ENCODE measurements around the gene DUSP16. TPM values are rescaled to one million over a fixed set of nuclear protein-coding genes. Genes with fewer than 3 reads are reported as not detected.

Gene DUSP16
- total RNA-seq, 4 donors from 2014 or later: 7.5 to 21.4 (median 14.6) TPM

DNA sequence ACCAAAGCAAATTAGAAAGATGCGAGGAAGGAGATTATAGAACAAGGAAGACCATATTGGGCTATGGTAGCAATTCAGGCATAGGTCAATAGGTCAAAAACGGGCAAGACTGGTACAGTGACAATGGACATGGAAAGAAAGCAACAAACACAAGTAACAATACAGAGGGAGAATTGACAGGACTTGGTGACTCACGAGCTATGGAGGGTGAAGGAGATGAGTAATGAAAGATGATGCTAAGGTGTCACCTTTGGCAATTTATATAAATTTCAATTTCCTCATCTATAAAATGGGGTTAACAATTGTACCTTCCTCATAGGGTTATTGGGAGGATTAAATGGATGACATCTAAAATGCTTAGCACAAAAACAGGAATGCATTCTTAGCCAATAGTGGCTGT, 15.1 kb upstream of the DUSP16 start:
- TF ChIP-seq, protein P1, sequence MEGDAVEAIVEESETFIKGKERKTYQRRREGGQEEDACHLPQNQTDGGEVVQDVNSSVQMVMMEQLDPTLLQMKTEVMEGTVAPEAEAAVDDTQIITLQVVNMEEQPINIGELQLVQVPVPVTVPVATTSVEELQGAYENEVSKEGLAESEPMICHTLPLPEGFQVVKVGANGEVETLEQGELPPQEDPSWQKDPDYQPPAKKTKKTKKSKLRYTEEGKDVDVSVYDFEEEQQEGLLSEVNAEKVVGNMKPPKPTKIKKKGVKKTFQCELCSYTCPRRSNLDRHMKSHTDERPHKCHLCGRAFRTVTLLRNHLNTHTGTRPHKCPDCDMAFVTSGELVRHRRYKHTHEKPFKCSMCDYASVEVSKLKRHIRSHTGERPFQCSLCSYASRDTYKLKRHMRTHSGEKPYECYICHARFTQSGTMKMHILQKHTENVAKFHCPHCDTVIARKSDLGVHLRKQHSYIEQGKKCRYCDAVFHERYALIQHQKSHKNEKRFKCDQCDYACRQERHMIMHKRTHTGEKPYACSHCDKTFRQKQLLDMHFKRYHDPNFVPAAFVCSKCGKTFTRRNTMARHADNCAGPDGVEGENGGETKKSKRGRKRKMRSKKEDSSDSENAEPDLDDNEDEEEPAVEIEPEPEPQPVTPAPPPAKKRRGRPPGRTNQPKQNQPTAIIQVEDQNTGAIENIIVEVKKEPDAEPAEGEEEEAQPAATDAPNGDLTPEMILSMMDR (IDR thresholded peaks at IDR 0.05; ENCODE audit: low read depth): no peak

DNA sequence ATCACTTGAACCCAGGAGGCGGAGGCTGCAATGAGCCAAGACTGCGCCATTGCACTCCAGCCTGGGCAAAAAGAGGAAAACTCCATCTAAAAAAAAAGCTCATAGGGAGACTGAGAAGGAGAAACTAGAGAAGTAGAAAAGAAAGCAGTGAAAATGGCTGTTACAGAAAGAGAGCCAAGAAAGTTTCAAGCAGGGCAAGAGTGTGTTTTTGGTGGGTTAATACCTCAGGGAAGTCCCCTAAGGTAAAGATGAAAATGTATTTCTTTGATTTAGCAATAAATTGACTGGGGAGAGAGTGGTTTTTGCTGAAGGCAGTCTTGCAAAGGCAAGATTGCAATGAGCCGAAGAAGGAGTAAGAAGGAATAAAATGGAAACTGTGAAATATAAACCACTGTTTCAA, 10.0 kb upstream of the DUSP16 start:
- TF ChIP-seq, protein P1 (IDR thresholded peaks at IDR 0.05; ENCODE audit: low read depth): no peak

DNA sequence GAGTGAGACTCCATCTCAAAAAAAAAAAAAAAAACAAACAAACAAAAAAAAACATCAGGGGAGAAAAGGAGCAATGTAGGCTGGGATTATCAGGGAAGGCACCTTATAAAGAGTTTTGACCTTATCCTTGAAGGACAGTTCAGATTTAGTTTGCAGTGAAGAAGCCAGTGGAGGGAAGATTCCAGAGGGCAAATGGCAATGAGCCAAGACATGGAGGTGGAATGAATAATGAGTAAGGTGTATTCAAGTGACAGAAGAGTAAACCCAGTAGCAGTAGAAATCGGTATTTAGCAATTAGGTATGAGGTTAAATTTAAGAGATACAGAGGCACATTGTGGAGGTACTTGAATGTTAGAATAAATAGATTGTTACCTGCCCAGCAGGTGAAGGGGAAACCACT, 2.2 kb upstream of the DUSP16 start:
- TF ChIP-seq, protein P1 (IDR thresholded peaks at IDR 0.05; ENCODE audit: low read depth): no peak

DNA sequence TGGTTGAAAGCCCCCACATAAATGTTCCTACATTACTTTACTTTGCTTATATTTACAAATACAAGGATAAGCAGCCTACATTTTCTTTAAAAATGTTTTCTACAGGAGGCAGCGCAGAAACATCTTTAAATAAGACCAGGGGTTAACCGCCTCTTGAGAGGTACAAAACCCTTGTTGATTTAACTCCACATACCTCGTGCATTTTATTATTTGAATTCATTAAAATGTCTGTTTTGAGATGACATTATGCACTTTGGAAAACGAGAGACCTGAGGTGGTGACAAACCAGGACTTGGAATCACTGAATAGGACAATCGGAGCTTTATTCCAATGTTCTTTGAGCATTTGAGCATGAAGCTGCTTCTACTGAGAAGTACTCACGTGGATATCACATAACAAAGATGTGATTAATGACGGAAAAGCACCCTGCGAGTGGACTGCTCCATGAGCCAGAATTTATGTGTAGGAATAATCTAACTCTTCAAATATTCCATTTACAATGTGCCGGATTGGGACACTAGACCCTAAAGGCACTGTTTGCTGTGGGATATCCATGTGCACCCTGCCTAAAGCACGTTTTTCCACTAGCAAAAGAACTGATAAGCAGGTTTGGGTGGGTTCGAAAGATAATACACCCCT, 746 bp upstream of the DUSP16 start:
- TF ChIP-seq, protein P1 (IDR thresholded peaks at IDR 0.05; ENCODE audit: low read depth): no peak

DNA sequence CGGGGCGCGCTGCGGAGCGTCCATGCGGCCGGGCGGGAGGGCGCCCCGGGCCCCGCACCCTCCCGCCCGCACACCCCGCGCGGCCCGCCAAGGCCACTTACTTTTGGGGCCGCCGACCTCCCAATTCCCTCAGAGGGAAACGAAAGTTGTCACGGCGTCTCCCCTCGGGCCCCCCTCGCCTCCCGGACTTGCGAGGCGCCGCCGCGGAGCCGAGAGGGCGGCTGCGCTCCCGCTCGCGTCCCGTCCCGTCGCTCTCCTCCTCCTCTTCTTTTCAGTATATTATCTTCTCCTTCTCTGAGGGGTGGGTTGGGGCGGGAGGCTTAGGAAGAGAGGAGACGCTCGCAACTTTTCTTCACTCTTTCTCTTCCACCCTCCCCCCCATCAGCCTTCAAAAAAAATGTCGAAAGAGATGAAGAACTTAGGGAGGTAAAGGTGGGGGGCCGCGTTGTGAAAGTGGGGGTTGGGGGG, 613 bp downstream of the DUSP16 start:
- TF ChIP-seq, protein P1 (IDR thresholded peaks at IDR 0.05; ENCODE audit: low read depth): no peak

DNA sequence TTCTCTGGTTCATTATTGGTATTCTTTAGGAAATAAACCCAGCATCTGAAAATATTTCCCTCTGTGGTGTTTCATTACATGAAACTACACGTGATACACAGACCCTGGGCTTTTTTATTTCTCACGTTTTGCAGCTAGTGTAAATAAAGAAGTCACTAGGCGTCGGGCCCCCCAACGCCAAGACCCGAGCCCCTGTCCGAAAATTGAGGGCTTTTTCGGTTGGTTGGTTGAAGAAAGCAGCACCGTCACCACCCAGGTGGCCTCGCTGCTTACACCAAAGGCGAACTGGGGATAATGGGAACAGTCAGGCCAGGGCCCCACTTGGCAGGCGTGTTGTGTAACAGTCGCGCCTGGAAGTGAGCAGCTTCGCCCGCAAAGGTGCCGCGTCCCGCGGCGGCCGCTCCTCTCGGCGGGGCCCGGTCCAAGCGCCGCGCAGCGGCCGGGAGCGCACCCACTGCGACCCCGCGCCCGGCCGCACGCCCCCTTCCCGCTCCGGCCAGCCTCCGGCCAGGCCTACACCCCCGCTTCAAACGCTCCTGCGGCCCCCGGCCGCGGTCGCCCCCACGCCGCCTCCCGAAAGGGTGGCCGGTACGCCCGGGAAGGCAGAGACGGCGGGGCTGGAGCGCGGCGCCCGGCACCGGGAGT, 1.2 kb downstream of the DUSP16 start:
- TF ChIP-seq, protein P1 (IDR thresholded peaks at IDR 0.05; ENCODE audit: low read depth): no peak

DNA sequence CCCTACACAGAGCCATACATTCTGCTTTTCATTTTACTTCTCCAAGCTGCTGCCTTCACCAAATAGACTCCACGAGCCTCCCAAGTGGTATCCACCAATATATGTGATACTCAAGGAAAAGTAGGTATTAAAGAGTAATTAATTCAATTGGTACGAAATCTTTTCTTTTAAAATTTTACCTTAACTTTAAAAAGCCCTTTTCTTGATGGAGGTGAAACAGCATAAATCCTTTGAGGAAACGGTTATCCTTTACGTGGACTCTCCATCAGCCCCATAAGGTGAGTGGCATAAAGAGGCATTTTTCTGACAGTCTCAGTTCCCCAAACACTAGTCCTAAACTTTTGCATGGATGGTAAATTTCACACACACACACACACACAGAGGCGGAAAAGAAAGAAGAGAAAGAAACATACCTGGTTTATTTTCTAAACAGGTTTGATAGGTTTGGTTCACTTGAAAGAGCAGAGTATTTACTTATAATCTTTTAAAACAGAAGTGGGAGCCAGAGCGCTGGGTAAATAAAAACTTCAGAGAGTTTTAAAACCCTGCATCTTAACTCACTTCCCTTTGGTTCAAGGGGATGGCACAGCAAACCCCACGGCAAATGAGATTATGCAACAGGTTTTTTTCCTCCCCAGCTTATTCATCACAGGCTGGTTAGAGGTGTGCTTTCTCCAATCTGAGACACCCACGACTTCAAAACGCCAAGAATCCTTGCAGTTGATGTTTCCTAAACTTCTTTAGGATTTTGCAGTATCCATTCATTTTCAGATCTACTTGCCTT, 1.9 kb downstream of the DUSP16 start:
- TF ChIP-seq, protein P1 (IDR thresholded peaks at IDR 0.05; ENCODE audit: low read depth): no peak
